GM12874 (cell line): Measurements from ENCODE around the gene CRTC3.

Experiments
- TF ChIP-seq, protein P1 (sequence below): IDR thresholded peaks from 2 replicates; pipeline ENCODE4 v1.5.1; 2011; ENCODE audit warnings: low read depth, mild to moderate bottlenecking, control low read depth, low read length, moderate library complexity; ENCODE audit not compliant: insufficient read depth

The CRTC3 gene

GRCh38 chr15:90648137-90649070 lies 118.7 kb downstream of the CRTC3 start:
- TF ChIP-seq, protein P1, sequence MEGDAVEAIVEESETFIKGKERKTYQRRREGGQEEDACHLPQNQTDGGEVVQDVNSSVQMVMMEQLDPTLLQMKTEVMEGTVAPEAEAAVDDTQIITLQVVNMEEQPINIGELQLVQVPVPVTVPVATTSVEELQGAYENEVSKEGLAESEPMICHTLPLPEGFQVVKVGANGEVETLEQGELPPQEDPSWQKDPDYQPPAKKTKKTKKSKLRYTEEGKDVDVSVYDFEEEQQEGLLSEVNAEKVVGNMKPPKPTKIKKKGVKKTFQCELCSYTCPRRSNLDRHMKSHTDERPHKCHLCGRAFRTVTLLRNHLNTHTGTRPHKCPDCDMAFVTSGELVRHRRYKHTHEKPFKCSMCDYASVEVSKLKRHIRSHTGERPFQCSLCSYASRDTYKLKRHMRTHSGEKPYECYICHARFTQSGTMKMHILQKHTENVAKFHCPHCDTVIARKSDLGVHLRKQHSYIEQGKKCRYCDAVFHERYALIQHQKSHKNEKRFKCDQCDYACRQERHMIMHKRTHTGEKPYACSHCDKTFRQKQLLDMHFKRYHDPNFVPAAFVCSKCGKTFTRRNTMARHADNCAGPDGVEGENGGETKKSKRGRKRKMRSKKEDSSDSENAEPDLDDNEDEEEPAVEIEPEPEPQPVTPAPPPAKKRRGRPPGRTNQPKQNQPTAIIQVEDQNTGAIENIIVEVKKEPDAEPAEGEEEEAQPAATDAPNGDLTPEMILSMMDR, result peak; percentile 69

- TF ChIP-seq, protein P1, result no peak
Measured at GRCh38 chr15:90650117-90650955, 120.6 kb downstream of the CRTC3 start.

DNA sequence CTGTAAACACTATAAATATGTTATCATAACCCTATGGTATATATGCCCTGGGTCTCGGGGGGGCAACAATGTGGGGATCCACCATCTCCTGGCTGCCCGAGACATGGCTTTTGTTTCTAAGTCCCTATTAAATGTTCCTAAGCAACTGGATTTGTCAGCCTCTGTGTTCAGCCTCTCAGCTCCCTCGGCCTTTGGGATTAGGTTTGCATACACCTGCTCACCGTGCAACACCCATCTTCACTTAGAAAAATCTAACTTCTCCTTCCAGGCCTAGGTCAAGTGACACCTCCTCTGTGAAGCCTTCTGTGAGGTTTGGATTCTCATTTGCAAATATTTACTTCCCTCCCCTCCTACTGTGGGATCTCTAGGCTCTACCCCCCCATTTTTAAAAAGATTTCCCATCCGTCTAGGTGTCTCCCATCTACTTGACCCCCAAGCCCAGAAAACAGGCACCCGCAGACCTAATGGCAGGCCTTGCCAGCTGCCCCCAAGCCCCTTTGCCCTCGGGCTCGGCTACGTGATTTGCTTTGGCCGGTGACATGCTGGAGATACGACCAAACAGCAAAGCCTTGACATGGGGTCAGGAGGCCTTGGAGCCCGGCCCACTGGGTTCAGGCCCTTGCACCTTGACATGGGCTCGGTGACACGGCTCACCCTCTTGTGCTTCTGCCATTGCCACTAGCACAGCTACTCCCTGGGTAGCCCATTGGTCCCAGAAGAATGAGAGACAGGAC lies 121.4 kb downstream of the CRTC3 start:
- TF ChIP-seq, protein P1, result no peak

DNA sequence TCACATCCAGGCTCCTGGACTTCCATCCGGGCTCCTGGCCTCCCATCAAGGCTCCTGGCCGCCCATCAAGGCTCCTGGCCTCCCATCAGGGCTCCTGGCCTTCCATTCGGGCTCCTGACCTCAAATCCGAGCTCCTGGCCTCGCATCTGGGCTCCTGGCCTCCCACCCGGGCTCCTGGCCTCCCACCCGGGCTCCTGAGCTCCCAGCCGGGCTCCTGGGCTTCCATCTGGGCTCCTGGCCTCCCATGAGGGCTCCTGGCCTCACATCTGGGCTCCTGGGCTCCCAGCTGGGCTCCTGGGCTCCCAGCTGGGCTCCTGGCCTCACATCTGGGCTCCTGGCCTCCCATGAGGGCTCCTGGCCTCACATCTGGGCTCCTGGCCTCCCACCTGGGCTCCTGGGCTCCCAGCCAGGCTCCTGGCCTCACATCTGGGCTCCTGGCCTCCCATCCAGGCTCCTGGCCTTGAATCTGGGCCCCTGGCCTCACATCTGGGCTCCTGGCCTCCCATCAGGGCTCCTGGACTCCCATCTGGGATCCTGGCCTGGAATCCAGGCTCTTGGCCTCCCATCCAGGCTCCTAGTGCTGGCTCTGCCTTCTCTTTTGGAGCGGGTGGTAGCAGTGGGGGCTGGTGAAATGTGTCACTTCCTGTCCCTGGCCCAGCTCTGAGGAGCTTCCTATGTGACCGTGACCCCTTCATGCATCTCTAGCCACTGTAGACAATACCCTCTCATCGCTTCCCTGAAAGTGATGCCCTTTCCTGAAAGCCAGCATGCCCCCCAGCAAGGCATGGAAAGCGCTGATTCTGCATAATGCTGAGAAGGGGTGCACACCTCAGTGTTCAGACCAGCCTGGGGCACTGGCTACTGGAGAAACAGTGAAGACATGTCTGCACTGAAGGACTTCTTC lies 124.8 kb downstream of the CRTC3 start:
- TF ChIP-seq, protein P1, result no peak

DNA sequence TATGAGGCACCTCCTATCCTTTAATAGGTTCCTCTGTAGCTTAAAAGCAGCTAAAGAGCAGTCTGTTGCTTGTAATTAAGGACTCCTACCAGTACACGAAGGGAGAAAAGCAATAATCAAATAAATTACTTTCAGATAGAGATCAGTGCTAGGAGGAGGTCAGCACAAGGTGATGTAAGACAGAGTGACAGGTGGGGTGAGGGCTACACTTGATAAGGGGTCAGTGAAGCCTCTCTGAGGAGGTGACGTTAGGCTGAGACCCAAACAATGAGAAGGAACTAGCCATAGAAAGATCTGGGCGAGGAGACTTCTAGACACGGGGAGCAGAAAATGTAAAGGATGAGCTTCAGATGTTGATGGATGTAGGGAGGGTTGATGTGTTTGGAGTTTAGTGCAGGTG lies 129.8 kb downstream of the CRTC3 start:
- TF ChIP-seq, protein P1, result no peak

- TF ChIP-seq, protein P1, result no peak
Measured at GRCh38 chr15:90660195-90660998, 130.7 kb downstream of the CRTC3 start.
